MM.1S (cell line): ENCODE data around the gene EN1.

Experiments
- EZH2 ChIP-seq: fragments of 300-600 bp; sonication (generic); optimal IDR thresholded peaks from 2 replicates; pipeline ENCODE3; 2017; ENCODE audit warnings: low read depth, mild to moderate bottlenecking, antibody characterized with exemption, low read length, mixed read lengths
- TF ChIP-seq, protein P1 (sequence below): fragments of 300-600 bp; sonication (generic); IDR thresholded peaks from 2 replicates; pipeline ENCODE4 v1.5.1; 2016; ENCODE audit warnings: antibody characterized with exemption, low read length, mixed read lengths

DNA sequence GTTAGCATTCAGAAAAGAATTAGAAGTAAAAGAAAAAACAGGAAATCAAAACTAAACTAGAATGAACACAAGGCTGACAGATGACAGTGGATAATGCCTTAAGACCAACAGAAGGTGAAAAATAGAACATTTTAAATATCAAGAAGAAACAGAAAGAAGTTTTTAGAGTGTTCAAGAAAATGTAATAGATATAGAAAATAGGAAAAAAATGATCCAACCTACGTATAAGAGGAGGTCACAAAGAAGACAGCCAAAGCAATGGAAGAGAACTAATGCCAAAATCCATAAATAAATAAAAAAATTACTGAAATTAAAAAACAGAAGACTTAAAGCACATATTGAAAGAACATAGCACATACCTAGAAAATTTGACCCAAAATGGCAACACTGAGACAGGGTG, 42.5 kb upstream of the EN1 start:
- TF ChIP-seq, protein P1, sequence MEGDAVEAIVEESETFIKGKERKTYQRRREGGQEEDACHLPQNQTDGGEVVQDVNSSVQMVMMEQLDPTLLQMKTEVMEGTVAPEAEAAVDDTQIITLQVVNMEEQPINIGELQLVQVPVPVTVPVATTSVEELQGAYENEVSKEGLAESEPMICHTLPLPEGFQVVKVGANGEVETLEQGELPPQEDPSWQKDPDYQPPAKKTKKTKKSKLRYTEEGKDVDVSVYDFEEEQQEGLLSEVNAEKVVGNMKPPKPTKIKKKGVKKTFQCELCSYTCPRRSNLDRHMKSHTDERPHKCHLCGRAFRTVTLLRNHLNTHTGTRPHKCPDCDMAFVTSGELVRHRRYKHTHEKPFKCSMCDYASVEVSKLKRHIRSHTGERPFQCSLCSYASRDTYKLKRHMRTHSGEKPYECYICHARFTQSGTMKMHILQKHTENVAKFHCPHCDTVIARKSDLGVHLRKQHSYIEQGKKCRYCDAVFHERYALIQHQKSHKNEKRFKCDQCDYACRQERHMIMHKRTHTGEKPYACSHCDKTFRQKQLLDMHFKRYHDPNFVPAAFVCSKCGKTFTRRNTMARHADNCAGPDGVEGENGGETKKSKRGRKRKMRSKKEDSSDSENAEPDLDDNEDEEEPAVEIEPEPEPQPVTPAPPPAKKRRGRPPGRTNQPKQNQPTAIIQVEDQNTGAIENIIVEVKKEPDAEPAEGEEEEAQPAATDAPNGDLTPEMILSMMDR: no peak
- no peak for TF ChIP-seq EZH2
